Left ventricle myocardium inferior (tissue), 1 donor: ENCODE data around the gene CACNA1C. TPM values are rescaled to one million over a fixed set of nuclear protein-coding genes. Genes with fewer than 3 reads are reported as not detected.
A peak's percentile ranks its signal among the peaks of the same experiment; 100 is the strongest.

Experiments used
- DNase-seq: peaks from one replicate; pipeline ENCODE4 v3.0.0-alpha.2; 2020
- H3K27ac ChIP-seq: fragments of 200-600 bp; replicated peaks from 2 replicates; pipeline ENCODE4 v1.8.0; 2021
- H3K27me3 ChIP-seq: fragments of 200-600 bp; 2 replicates; pipeline ENCODE4 v1.8.0; 2021; ENCODE audit warnings: low read depth
- H3K36me3 ChIP-seq: fragments of 200-600 bp; 2 replicates; pipeline ENCODE4 v1.8.0; 2021
- H3K4me1 ChIP-seq: fragments of 200-600 bp; 2 replicates; pipeline ENCODE4 v1.8.0; 2021
- H3K4me3 ChIP-seq: fragments of 200-600 bp; 2 replicates; pipeline ENCODE4 v1.8.0; 2021; ENCODE audit warnings: mild to moderate bottlenecking, moderate library complexity
- H3K9me3 ChIP-seq: fragments of 200-600 bp; replicated peaks from 2 replicates; pipeline ENCODE4 v1.8.0; 2021
- CTCF ChIP-seq: fragments of 200-600 bp; IDR thresholded peaks from 2 replicates; pipeline ENCODE4 v1.8.0; 2021; ENCODE audit warnings: antibody characterized with exemption, mild to moderate bottlenecking, borderline replicate concordance
- intact Hi-C: fragments of 100-400 bp; cut with micrococcal nuclease; formaldehyde crosslinking; loops from one replicate; pipeline ENCODE4 v1.11.0; 2022
- total RNA-seq: library from RNA; stranded (reverse); fragmentation: NEBNext Ultra II Directional; extraction: Animal tissue kit (Norgen Biotek cat#: 25700); gene quantifications from one replicate; pipeline ENCODE4 v1.2.1, GENCODE V29; 2021
- donor health status: DM: no; HTN: yes; CAD: no; lungs with severe emphysema.

CACNA1C gene
- total RNA-seq, 1 donor from 2014 or later: 137 TPM

DNA sequence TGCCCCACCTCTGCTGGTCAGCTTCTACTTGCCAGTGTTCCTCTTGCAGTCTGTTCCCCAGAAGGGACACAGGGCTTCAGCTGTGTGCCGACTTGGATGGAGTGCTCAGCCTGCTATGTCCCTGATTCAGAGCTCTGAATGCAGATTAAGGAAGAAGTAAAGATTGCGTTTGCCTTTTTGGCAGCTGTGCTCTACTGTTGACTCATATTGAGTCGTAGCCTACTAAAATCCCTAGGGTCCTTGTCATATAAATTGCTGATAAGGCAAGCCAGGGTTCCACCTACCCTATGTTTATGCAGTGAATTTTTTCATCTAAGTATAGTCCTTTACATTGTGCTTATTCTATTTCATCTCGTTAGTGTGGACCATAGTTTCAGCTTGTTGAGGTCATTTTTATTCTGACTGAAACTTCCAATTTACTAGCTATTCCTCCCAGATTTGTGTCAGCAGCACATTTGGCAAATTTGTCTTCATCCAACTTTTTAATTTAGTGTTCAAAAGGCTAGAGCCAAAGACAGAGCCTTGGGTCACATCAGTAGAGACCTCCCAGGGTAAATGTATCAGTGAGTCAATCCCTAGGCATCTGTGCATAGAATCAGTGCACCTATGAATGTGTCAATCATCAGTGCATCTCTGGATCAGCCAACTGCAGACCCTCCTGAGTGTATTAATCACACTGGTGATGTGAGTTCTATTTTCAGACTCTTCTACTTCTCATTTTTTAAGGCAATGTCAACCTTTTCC is 31.9 kb downstream of the CACNA1C start:
- peaks cover 91% of the 10 kb centered on the region for H3K4me1 ChIP-seq
- H3K9me3 ChIP-seq: peaks cover 5% of the 10 kb centered on the region
- no peak overlapping the region for H3K4me3 ChIP-seq
- no peaks in the 10 kb centered on the region for H3K36me3 ChIP-seq
- H3K27me3 ChIP-seq: no peaks in the 10 kb centered on the region
- H3K27ac ChIP-seq: peak overlapping the region; percentile 68
- TF ChIP-seq CTCF: no peak
- intact Hi-C loops: no loop called here
- DNase-seq: peak; percentile 45

DNA sequence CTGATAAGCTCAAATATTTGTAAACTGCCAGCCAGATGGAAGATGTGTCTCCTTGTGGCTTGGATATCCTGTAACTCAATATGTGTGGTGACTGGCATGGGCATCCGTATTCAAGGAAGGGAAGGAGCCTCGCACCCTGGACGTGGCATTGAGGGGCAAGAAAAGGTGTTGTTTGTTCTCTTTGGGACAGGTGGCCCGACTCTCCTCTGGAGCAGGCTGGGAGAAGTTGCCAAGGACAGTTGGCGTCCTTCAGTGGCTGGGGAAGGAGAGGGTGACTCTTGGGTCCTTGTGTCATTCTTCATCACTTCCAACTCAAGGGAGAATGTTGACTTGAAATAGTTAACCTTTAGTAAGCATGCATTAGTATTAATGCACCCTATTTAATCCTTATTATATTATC is 39.6 kb downstream of the CACNA1C start:
- Histone ChIP-seq H3K4me3 (no peak overlapping the region), H3K4me1 (peaks cover 91% of the 10 kb centered on the region), H3K27ac (peak overlapping the region; percentile 81), H3K36me3 (no peaks in the 10 kb centered on the region), H3K9me3 (no peaks in the 10 kb centered on the region), H3K27me3 (no peaks in the 10 kb centered on the region)
- TF ChIP-seq CTCF: no peak
- intact Hi-C loops: no loop called here
- no peak for DNase-seq

DNA sequence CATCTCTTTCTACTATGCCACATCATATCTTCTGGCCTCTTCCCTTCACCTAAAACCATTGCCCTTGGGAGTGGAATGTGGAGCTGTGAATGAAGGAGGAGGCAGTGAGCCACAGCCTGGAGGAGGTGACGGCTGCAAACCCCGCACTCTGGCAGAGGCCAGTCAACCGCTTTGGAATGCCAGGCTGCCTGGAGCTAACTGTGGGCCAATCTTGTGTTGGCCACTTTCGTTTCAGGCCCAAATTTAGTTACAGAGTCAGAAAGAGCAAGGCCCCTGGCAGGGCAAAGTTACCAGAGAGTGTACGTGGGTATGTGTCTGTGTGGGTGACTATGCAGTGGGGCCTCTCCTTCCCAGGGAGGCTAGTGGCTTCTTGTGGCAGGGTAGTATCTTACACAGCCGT is 40.1 kb downstream of the CACNA1C start:
- no peaks in the 10 kb centered on the region for H3K36me3 ChIP-seq

GRCh38 chr12:2094597-2094996 is 41.8 kb downstream of the CACNA1C start:
- Histone ChIP-seq H3K36me3 (no peaks in the 10 kb centered on the region), H3K4me3 (no peak overlapping the region), H3K27me3 (no peaks in the 10 kb centered on the region), H3K27ac (peak overlapping the region; percentile 81), H3K9me3 (no peaks in the 10 kb centered on the region), H3K4me1 (peaks cover 96% of the 10 kb centered on the region)
- no peak for TF ChIP-seq CTCF
- no peak for DNase-seq
- intact Hi-C loops: no loop called here

More for the DNA sequence above, 40.1 kb downstream of the CACNA1C start:
- intact Hi-C loops: no loop called here
- H3K27me3 ChIP-seq: no peaks in the 10 kb centered on the region
- H3K9me3 ChIP-seq: no peaks in the 10 kb centered on the region
- peak; percentile 61 for DNase-seq
- H3K4me3 ChIP-seq: no peak overlapping the region
- peaks cover 93% of the 10 kb centered on the region for H3K4me1 ChIP-seq
- no peak for TF ChIP-seq CTCF
- H3K27ac ChIP-seq: peak overlapping the region; percentile 81

DNA sequence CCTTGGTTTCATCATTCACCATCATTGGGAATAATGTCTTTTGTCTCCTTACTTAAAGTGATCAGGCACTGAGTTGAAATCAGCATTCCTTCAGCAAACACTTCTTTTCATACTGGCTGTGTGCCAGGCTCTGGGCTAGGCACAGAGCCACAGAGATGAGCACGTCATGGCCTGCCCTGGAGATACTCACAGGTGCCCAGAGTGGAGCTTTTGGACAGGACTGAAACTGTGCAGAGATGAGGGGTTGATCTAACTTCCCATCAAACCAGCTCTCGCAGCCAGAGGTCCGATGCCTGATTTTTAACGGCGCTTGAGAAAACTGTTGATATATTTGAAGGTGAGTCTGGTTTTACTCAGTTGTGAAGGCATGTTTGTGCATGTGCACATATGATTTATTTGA is 43.1 kb downstream of the CACNA1C start:
- no peak for DNase-seq
- Histone ChIP-seq H3K9me3 (no peaks in the 10 kb centered on the region), H3K36me3 (no peaks in the 10 kb centered on the region), H3K27ac (peak overlapping the region; percentile 81), H3K27me3 (no peaks in the 10 kb centered on the region), H3K4me1 (peaks cover 98% of the 10 kb centered on the region), H3K4me3 (no peak overlapping the region)
- intact Hi-C loops: no loop called here
- TF ChIP-seq CTCF: no peak
